ENCODE measurements around the gene BARD1.

DNA sequence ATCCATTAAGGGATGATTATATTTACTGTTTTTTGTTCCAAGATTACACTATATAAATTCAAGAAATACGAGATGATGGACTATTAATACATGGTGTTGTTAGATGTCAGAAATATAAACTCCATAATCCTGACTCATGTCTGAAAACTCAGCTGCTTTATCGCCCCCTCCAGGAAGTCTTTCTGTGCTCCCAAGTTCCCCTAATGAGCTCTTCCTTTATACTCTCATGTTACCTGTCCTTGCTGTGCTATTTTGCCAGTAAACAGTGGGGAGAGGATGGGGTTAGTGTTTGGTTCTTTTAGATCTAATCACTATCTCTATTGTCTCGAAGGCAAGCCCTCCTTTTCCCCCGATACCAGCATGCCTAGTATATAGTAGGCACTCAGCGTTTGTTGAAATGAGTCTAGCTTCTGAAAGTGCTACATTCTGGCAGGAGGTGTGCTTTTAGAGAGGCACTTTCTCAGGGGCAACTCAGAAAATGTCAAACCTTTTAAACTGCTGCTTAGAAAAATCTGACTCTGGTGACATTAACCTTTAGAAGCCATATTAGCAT, 21.4 kb upstream of the BARD1 start:
- TF ChIP-seq, protein P1, sequence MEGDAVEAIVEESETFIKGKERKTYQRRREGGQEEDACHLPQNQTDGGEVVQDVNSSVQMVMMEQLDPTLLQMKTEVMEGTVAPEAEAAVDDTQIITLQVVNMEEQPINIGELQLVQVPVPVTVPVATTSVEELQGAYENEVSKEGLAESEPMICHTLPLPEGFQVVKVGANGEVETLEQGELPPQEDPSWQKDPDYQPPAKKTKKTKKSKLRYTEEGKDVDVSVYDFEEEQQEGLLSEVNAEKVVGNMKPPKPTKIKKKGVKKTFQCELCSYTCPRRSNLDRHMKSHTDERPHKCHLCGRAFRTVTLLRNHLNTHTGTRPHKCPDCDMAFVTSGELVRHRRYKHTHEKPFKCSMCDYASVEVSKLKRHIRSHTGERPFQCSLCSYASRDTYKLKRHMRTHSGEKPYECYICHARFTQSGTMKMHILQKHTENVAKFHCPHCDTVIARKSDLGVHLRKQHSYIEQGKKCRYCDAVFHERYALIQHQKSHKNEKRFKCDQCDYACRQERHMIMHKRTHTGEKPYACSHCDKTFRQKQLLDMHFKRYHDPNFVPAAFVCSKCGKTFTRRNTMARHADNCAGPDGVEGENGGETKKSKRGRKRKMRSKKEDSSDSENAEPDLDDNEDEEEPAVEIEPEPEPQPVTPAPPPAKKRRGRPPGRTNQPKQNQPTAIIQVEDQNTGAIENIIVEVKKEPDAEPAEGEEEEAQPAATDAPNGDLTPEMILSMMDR (IDR thresholded peaks at IDR 0.05; ENCODE audit: low read depth, low read length, poor library complexity, severe bottlenecking) = peak; percentile 38
- TF ChIP-seq EZH2phosphoT487 (IDR thresholded peaks at IDR 0.05; ENCODE audit: borderline replicate concordance, low read length) = no peak

Measured in DOHH2 (cell line).